ENCODE results near the gene PITPNM3.
A peak's percentile ranks its signal among the peaks of the same experiment; 100 is the strongest.

The PITPNM3 gene

GRCh38 chr17:6435968-6436367 is 120.4 kb downstream of the PITPNM3 start:
- DNase-seq: peak; percentile 73

GRCh38 chr17:6435051-6435450 is 121.3 kb downstream of the PITPNM3 start, which contains the start of gene AIPL1:
TSS of gene AIPL1 (minus strand) at chr17:6435121. CDS start at chr17:6435104, 17 bp downstream.
- no peak for DNase-seq

- no peak for DNase-seq
These were observed 125.6 kb downstream of the PITPNM3 start for GRCh38 chr17:6430769-6431168.

- no peak for DNase-seq
These were observed 127.1 kb downstream of the PITPNM3 start for GRCh38 chr17:6429266-6429665.

GRCh38 chr17:6428207-6428965 is 128.0 kb downstream of the PITPNM3 start:
- DNase-seq: no peak

- peak; percentile 69 for DNase-seq
These were observed 129.0 kb downstream of the PITPNM3 start for GRCh38 chr17:6427279-6427781.

- DNase-seq: no peak
These were observed 129.8 kb downstream of the PITPNM3 start for GRCh38 chr17:6426356-6427101.

- DNase-seq: no peak
These were observed 130.9 kb downstream of the PITPNM3 start for GRCh38 chr17:6425407-6425806.

- no peak for DNase-seq
These were observed 132.4 kb downstream of the PITPNM3 start for GRCh38 chr17:6423931-6424330.

GRCh38 chr17:6422654-6423241 is 133.6 kb downstream of the PITPNM3 start:
- DNase-seq: no peak

- DNase-seq: peak; percentile 82
These were observed 134.4 kb downstream of the PITPNM3 start for GRCh38 chr17:6421700-6422604.

- peak; percentile 46 for DNase-seq
These were observed 136.1 kb downstream of the PITPNM3 start for GRCh38 chr17:6420173-6420641.

- DNase-seq: no peak
These were observed 140.7 kb downstream of the PITPNM3 start for GRCh38 chr17:6415616-6416015.

GRCh38 chr17:6413065-6413464 is 143.3 kb downstream of the PITPNM3 start:
- no peak for DNase-seq

- DNase-seq: no peak
These were observed 147.6 kb downstream of the PITPNM3 start for GRCh38 chr17:6408735-6409134.

GRCh38 chr17:6408276-6408675 is 148.1 kb downstream of the PITPNM3 start:
- DNase-seq: no peak

GRCh38 chr17:6402258-6402657 is 154.1 kb downstream of the PITPNM3 start:
- no peak for DNase-seq

Measured in stimulated activated CD4-positive, alpha-beta T cell treated with anti-CD3 and anti-CD28 coated beads, Interleukin-15, amount 100 ng/mL, for 24 hours (primary cell).